GM23338 (cell line): ENCODE results near the gene MRAS. TPM values are rescaled to one million over a fixed set of nuclear protein-coding genes. Genes with fewer than 3 reads are reported as not detected.

Experiments used
- ATAC-seq: fragments of 200-7000 bp; cut with Tn5 transposase; 3 replicates; pipeline ENCODE4 v1.9.1; 2020
- DNase-seq: peaks from one replicate; pipeline ENCODE4 v3.0.0-alpha.2; 2015; ENCODE audit warnings: low spot score
- H2AFZ ChIP-seq: fragments of 200-600 bp; sonication (generic); 2 replicates; pipeline ENCODE4 v1.8.0; 2016; ENCODE audit warnings: antibody characterized with exemption, mild to moderate bottlenecking, moderate library complexity
- H3F3A ChIP-seq: fragments of 200-600 bp; sonication (generic); replicated peaks from 2 replicates; pipeline ENCODE4 v1.8.0; 2017; ENCODE audit warnings: antibody characterized with exemption, mixed run types, low read depth
- H3K27ac ChIP-seq: fragments of 200-600 bp; sonication (generic); 2 replicates; pipeline ENCODE4 v1.6.1; 2016; ENCODE audit warnings: low read depth
- H3K27me3 ChIP-seq: fragments of 200-600 bp; sonication (generic); 2 replicates; pipeline ENCODE4 v1.8.0; 2016; ENCODE audit warnings: mild to moderate bottlenecking, mixed run types, moderate library complexity; ENCODE audit not compliant: insufficient read depth
- H3K36me3 ChIP-seq: fragments of 200-600 bp; sonication (generic); 2 replicates; pipeline ENCODE4 v1.8.0; 2016; ENCODE audit warnings: mild to moderate bottlenecking; ENCODE audit not compliant: insufficient read depth
- H3K4me1 ChIP-seq: fragments of 200-600 bp; sonication (generic); 2 replicates; pipeline ENCODE4 v1.8.0; 2016; ENCODE audit warnings: mild to moderate bottlenecking, moderate library complexity; ENCODE audit not compliant: insufficient read depth
- H3K4me2 ChIP-seq: fragments of 200-600 bp; sonication (generic); 2 replicates; pipeline ENCODE4 v1.7.1; 2017; ENCODE audit warnings: mixed run types
- H3K4me3 ChIP-seq: fragments of 200-600 bp; sonication (generic); 2 replicates; pipeline ENCODE4 v1.6.1; 2016; ENCODE audit warnings: mixed run types
- H3K79me2 ChIP-seq: fragments of 200-600 bp; sonication (generic); replicated peaks from 2 replicates; pipeline ENCODE4 v1.8.0; 2017; ENCODE audit warnings: mild to moderate bottlenecking; ENCODE audit not compliant: insufficient read depth
- H3K9me2 ChIP-seq: fragments of 200-600 bp; sonication (generic); 2 replicates; pipeline ENCODE4 v1.8.0; 2017; ENCODE audit not compliant: insufficient read depth
- H4K20me1 ChIP-seq: fragments of 200-600 bp; sonication (generic); replicated peaks from 2 replicates; pipeline ENCODE4 v1.8.0; 2017; ENCODE audit warnings: mild to moderate bottlenecking; ENCODE audit not compliant: insufficient read depth
- H3K27ac Mint-ChIP-seq: 2 replicates; pipeline ENCODE4 v1.8.0; 2020; ENCODE audit warnings: inconsistent platforms, mild to moderate bottlenecking, moderate library complexity, mixed read lengths
- H3K27me3 Mint-ChIP-seq: 3 replicates; pipeline ENCODE4 v1.8.0; 2022; ENCODE audit warnings: low read depth, mild to moderate bottlenecking, moderate library complexity, mixed read lengths, inconsistent platforms; ENCODE audit not compliant: insufficient read depth, poor library complexity
- H3K36me3 Mint-ChIP-seq: 3 replicates; pipeline ENCODE4 v1.8.0; 2021; ENCODE audit warnings: low read depth, mild to moderate bottlenecking, inconsistent platforms, moderate library complexity, mixed read lengths
- H3K4me1 Mint-ChIP-seq: 3 replicates; pipeline ENCODE4 v1.8.0; 2020; ENCODE audit warnings: mild to moderate bottlenecking, inconsistent platforms, mixed read lengths
- H3K4me3 Mint-ChIP-seq: 3 replicates; pipeline ENCODE4 v1.8.0; 2021; ENCODE audit warnings: moderate library complexity, mild to moderate bottlenecking, inconsistent platforms, mixed read lengths
- H3K9me3 Mint-ChIP-seq: 3 replicates; pipeline ENCODE4 v1.8.0; 2020; ENCODE audit warnings: moderate library complexity, mild to moderate bottlenecking, inconsistent platforms, mixed read lengths
- CREB1 ChIP-seq: fragments of 250-450 bp; sonication (Bioruptor Pico); IDR thresholded peaks from 2 replicates; pipeline ENCODE4 v1.5.0; 2020; ENCODE audit warnings: low read depth, mild to moderate bottlenecking, moderate library complexity
- EZH2 ChIP-seq: fragments of 200-600 bp; sonication (generic); IDR thresholded peaks from one replicate; pipeline ENCODE4 v1.8.0; 2017; ENCODE audit warnings: antibody characterized with exemption, mild to moderate bottlenecking, low read depth; ENCODE audit not compliant: unreplicated experiment
- EZH2phosphoT487 ChIP-seq: fragments of 200-600 bp; sonication (generic); IDR thresholded peaks from one replicate; pipeline ENCODE4 v1.8.1; 2018; ENCODE audit warnings: antibody characterized with exemption; ENCODE audit not compliant: unreplicated experiment
- JUNB ChIP-seq: IDR thresholded peaks from one replicate; pipeline ENCODE4 v1.6.1; 2016; ENCODE audit warnings: antibody characterized with exemption; ENCODE audit not compliant: unreplicated experiment
- NANOG ChIP-seq: IDR thresholded peaks from 2 replicates; pipeline ENCODE4 v1.6.1; 2016; ENCODE audit warnings: antibody characterized with exemption, borderline replicate concordance
- STAT1 ChIP-seq: IDR thresholded peaks from one replicate; pipeline ENCODE4 v1.6.1; 2016; ENCODE audit warnings: antibody characterized with exemption; ENCODE audit not compliant: unreplicated experiment
- ZNF114 ChIP-seq: fragments of 250-450 bp; sonication (Bioruptor Pico); IDR thresholded peaks from 2 replicates; pipeline ENCODE4 v1.5.0; 2020; ENCODE audit warnings: mild to moderate bottlenecking, moderate library complexity
- ZNF331 ChIP-seq: fragments of 250-450 bp; sonication (Bioruptor Pico); IDR thresholded peaks from 2 replicates; pipeline ENCODE4 v1.5.0; 2020; ENCODE audit warnings: low read depth, mild to moderate bottlenecking, moderate library complexity
- polyA plus RNA-seq: library from polyadenylated mRNA; unstranded; fragments of >200 nt; fragmentation: Nextera tagmentation; extraction: Ambion mirVana; gene quantifications from 2 replicates; pipeline ENCODE4 v1.2.1, GENCODE V29; 2016
- total RNA-seq: library from RNA; depleted of rRNA; stranded (reverse); fragments of >200 nt; shearing (Covaris generic); gene quantifications from 2 replicates; pipeline ENCODE4 v1.2.3, GENCODE V29; 2014
- TF ChIP-seq, protein P1 (sequence below): IDR thresholded peaks from 2 replicates; pipeline ENCODE4 v1.6.1; 2016; ENCODE audit warnings: antibody characterized with exemption
- TF ChIP-seq, protein P2 (sequence below), 2 experiments: fragments of 200-600 bp in 1 of 2; sonication (generic) in 1 of 2; conservative IDR thresholded peaks; 2 replicates each; pipeline versions ENCODE4 v1.5.1 to v1.6.1; 2016 to 2017; ENCODE audit warnings: antibody characterized with exemption in 2 of 2, low read depth in 2 of 2, mild to moderate bottlenecking in 2 of 2, moderate library complexity in 1 of 2
- TF ChIP-seq, protein P3 (sequence below): IDR thresholded peaks from one replicate; pipeline ENCODE4 v1.6.1; 2018; ENCODE audit warnings: antibody characterized with exemption; ENCODE audit not compliant: unreplicated experiment
- TF ChIP-seq, protein P4 (sequence below): fragments of 250-450 bp; sonication (Bioruptor Pico); IDR thresholded peaks from 2 replicates; pipeline ENCODE4 v1.5.0; 2020; ENCODE audit warnings: mild to moderate bottlenecking, moderate library complexity

Gene MRAS
- total and polyA plus RNA-seq, 2 experiments from 2014 or later, result 9.1 to 10.2 TPM

GRCh38 chr3:138362538-138362937 is 14.2 kb downstream of the MRAS start (continued):
- TF ChIP-seq, protein P1, sequence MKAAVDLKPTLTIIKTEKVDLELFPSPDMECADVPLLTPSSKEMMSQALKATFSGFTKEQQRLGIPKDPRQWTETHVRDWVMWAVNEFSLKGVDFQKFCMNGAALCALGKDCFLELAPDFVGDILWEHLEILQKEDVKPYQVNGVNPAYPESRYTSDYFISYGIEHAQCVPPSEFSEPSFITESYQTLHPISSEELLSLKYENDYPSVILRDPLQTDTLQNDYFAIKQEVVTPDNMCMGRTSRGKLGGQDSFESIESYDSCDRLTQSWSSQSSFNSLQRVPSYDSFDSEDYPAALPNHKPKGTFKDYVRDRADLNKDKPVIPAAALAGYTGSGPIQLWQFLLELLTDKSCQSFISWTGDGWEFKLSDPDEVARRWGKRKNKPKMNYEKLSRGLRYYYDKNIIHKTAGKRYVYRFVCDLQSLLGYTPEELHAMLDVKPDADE, result no peak
- no peak for TF ChIP-seq EZH2phosphoT487
- TF ChIP-seq CREB1 (CRISPR knock-in tag), result no peak
- no peak for TF ChIP-seq JUNB
- no peak for TF ChIP-seq EZH2
- TF ChIP-seq, protein P2, sequence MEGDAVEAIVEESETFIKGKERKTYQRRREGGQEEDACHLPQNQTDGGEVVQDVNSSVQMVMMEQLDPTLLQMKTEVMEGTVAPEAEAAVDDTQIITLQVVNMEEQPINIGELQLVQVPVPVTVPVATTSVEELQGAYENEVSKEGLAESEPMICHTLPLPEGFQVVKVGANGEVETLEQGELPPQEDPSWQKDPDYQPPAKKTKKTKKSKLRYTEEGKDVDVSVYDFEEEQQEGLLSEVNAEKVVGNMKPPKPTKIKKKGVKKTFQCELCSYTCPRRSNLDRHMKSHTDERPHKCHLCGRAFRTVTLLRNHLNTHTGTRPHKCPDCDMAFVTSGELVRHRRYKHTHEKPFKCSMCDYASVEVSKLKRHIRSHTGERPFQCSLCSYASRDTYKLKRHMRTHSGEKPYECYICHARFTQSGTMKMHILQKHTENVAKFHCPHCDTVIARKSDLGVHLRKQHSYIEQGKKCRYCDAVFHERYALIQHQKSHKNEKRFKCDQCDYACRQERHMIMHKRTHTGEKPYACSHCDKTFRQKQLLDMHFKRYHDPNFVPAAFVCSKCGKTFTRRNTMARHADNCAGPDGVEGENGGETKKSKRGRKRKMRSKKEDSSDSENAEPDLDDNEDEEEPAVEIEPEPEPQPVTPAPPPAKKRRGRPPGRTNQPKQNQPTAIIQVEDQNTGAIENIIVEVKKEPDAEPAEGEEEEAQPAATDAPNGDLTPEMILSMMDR (conservative IDR thresholded peaks at IDR 0.05; ENCODE audit: low read depth in 2 of 2), result no peak
- TF ChIP-seq ZNF331 (CRISPR knock-in tag), result no peak
- TF ChIP-seq STAT1, result no peak
- TF ChIP-seq ZNF114, result no peak

DNA sequence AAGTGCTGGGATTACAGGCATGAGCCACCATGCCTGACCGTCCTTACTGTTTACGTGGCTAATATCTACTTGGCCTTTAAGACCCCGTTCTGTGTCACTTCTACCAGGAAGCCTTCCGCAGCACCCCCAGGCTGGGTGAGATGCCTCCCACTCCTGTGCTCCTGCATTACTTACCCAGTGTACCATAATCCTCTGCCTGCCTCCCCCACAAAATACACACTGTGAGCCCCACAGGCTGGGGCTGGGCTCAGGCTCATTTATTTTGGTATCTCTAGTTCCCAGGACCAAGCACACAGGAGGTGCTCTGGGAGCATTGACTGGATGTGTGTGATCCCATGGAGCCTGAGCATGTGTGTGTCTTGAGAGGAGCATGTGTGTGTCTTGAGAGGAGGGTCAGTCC is 14.9 kb downstream of the MRAS start:
- Histone ChIP-seq H2AFZ (no peak overlapping the region), H3K27me3 (no peaks in the 10 kb centered on the region), H3K27ac (no peak overlapping the region), H3K4me1 (peaks cover 4% of the 10 kb centered on the region; the same call in 1 of the 2 replicates), H4K20me1 (no peaks in the 10 kb centered on the region), H3K4me3 (no peak overlapping the region), H3K36me3 (no peaks in the 10 kb centered on the region), H3K9me2 (no peaks in the 10 kb centered on the region), H3K79me2 (no peaks in the 10 kb centered on the region), H3K4me2 (no peak overlapping the region), H3F3A (no peaks in the 10 kb centered on the region)
- peaks cover 5% of the 10 kb centered on the region for H3K27me3 Mint-ChIP-seq
- no peak for DNase-seq
- ATAC-seq, result no peak
- no peak overlapping the region for H3K4me3 Mint-ChIP-seq
- H3K9me3 Mint-ChIP-seq, result no peaks in the 10 kb centered on the region
- 0 out of 2 replicates have a peak overlapping the region, but pooled peaks have one; percentile 47 for H3K27ac Mint-ChIP-seq
- no peaks in the 10 kb centered on the region for H3K36me3 Mint-ChIP-seq
- H3K4me1 Mint-ChIP-seq, result peaks cover 3% of the 10 kb centered on the region
- TF ChIP-seq NANOG (no peak), CREB1 (CRISPR knock-in tag) (no peak), EZH2phosphoT487 (no peak), EZH2 (no peak), ZNF331 (CRISPR knock-in tag) (no peak), ZNF114 (no peak)
- TF ChIP-seq, protein P3, sequence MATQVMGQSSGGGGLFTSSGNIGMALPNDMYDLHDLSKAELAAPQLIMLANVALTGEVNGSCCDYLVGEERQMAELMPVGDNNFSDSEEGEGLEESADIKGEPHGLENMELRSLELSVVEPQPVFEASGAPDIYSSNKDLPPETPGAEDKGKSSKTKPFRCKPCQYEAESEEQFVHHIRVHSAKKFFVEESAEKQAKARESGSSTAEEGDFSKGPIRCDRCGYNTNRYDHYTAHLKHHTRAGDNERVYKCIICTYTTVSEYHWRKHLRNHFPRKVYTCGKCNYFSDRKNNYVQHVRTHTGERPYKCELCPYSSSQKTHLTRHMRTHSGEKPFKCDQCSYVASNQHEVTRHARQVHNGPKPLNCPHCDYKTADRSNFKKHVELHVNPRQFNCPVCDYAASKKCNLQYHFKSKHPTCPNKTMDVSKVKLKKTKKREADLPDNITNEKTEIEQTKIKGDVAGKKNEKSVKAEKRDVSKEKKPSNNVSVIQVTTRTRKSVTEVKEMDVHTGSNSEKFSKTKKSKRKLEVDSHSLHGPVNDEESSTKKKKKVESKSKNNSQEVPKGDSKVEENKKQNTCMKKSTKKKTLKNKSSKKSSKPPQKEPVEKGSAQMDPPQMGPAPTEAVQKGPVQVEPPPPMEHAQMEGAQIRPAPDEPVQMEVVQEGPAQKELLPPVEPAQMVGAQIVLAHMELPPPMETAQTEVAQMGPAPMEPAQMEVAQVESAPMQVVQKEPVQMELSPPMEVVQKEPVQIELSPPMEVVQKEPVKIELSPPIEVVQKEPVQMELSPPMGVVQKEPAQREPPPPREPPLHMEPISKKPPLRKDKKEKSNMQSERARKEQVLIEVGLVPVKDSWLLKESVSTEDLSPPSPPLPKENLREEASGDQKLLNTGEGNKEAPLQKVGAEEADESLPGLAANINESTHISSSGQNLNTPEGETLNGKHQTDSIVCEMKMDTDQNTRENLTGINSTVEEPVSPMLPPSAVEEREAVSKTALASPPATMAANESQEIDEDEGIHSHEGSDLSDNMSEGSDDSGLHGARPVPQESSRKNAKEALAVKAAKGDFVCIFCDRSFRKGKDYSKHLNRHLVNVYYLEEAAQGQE, result no peak
- TF ChIP-seq, protein P4, sequence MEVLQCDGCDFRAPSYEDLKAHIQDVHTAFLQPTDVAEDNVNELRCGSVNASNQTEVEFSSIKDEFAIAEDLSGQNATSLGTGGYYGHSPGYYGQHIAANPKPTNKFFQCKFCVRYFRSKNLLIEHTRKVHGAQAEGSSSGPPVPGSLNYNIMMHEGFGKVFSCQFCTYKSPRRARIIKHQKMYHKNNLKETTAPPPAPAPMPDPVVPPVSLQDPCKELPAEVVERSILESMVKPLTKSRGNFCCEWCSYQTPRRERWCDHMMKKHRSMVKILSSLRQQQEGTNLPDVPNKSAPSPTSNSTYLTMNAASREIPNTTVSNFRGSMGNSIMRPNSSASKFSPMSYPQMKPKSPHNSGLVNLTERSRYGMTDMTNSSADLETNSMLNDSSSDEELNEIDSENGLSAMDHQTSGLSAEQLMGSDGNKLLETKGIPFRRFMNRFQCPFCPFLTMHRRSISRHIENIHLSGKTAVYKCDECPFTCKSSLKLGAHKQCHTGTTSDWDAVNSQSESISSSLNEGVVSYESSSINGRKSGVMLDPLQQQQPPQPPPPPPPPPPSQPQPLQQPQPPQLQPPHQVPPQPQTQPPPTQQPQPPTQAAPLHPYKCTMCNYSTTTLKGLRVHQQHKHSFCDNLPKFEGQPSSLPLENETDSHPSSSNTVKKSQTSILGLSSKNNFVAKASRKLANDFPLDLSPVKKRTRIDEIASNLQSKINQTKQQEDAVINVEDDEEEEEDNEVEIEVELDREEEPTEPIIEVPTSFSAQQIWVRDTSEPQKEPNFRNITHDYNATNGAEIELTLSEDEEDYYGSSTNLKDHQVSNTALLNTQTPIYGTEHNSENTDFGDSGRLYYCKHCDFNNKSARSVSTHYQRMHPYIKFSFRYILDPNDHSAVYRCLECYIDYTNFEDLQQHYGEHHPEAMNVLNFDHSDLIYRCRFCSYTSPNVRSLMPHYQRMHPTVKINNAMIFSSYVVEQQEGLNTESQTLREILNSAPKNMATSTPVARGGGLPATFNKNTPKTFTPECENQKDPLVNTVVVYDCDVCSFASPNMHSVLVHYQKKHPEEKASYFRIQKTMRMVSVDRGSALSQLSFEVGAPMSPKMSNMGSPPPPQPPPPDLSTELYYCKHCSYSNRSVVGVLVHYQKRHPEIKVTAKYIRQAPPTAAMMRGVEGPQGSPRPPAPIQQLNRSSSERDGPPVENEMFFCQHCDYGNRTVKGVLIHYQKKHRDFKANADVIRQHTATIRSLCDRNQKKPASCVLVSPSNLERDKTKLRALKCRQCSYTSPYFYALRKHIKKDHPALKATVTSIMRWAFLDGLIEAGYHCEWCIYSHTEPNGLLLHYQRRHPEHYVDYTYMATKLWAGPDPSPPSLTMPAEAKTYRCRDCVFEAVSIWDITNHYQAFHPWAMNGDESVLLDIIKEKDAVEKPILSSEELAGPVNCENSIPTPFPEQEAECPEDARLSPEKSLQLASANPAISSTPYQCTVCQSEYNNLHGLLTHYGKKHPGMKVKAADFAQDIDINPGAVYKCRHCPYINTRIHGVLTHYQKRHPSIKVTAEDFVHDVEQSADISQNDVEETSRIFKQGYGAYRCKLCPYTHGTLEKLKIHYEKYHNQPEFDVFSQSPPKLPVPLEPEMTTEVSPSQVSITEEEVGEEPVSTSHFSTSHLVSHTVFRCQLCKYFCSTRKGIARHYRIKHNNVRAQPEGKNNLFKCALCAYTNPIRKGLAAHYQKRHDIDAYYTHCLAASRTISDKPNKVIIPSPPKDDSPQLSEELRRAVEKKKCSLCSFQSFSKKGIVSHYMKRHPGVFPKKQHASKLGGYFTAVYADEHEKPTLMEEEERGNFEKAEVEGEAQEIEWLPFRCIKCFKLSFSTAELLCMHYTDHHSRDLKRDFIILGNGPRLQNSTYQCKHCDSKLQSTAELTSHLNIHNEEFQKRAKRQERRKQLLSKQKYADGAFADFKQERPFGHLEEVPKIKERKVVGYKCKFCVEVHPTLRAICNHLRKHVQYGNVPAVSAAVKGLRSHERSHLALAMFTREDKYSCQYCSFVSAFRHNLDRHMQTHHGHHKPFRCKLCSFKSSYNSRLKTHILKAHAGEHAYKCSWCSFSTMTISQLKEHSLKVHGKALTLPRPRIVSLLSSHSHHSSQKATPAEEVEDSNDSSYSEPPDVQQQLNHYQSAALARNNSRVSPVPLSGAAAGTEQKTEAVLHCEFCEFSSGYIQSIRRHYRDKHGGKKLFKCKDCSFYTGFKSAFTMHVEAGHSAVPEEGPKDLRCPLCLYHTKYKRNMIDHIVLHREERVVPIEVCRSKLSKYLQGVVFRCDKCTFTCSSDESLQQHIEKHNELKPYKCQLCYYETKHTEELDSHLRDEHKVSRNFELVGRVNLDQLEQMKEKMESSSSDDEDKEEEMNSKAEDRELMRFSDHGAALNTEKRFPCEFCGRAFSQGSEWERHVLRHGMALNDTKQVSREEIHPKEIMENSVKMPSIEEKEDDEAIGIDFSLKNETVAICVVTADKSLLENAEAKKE (CRISPR knock-in tag), result no peak
